Skin of body (tissue), 2 donors: ENCODE data around the gene IFNA5. TPM values are rescaled to one million over a fixed set of nuclear protein-coding genes. Genes with fewer than 3 reads are reported as not detected.

Source experiments
- DNase-seq: peaks from one replicate; lab custom pipeline; 2025; lab: John Stamatoyannopoulos, UW
- total RNA-seq: library from RNA; depleted of rRNA; stranded (reverse); fragments of >200 nt; gene quantifications from one replicate; pipeline ENCODE4 v1.2.3, GENCODE V29; 2014

Gene IFNA5
- not detected for total RNA-seq

DNA sequence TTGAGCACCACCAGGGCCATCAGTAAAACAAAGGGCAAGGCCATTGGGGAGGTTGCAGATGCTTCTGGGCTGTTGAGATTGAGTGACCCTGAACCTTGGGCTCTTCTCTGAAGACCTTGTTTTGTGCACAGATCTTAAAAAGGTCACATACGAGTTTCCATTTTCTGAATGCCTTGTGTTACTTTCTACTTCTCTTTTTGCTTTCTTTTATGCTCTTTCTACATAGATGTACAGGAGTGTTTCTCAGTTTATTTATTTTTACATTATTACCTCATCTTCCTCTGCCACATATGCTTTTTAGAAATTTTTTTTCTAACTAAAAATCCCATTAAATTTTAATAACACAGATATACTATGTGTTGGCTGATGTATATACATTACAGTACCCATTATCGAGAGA, at the start of gene IFNA5:
Gene IFNA5 (minus strand): TSS at position 101 of the 400 bp plus-strand sequence. CDS start 57 bp downstream, at position 44.
- no peak for DNase-seq

- no peak for DNase-seq
Measured at GRCh38 chr9:21350787-21351186, 45.7 kb upstream of the IFNA5 start, which contains the start of gene IFNA6. Gene IFNA6, minus strand, starts transcription at chr9:21350887. Its CDS starts 0 bp downstream, at chr9:21350887.

GRCh38 chr9:21348430-21348970, 43.4 kb upstream of the IFNA5 start:
- no peak for DNase-seq

GRCh38 chr9:21340735-21341134, 35.6 kb upstream of the IFNA5 start:
- DNase-seq, result no peak

- no peak for DNase-seq
Measured at GRCh38 chr9:21336457-21336856, 31.3 kb upstream of the IFNA5 start.

DNA sequence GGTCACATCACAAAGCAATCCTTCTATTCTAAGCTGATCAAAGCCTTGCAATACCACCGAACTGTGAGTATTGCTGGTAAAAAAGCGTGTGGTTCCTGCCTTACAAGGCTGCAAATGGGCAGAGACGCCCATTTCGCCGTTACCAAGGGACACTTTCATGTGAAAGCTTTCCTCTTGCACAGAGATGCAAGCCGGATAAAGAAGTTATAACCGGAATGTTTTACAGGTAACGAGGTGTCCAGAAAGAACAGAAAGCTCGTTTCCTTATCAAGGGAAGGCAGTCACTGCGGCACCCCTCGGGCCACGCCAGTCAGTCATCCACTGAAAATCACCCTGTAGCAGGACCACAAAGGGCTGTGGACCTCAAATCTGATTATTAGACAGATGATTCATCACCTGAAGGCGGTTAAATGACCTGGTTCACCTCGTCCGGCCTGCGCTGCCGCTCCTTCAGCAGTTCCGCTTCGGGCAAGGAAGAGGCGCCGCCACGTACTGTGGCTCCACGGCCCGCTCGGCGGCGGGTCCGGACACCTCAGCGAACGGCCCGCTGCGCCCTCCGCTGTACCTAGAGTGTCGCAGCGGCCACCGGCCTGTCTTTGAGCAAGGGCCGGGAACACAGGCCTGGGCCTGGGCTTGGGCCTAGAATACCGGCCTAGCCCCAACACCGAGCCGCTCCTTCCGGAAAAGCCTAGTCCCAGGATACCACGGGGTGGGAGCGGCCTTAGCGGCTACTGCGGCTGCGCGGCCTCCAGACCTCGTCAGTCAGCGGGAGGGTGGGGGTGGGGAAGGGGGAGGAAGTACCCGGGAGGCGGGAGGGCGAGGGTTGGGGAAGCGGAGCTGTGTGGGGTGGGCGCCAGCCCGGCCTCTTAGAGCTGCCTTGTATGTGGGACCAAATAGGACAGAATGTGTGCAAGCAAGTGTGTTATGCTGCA, 29.9 kb upstream of the IFNA5 start, which contains the start of gene KLHL9:
Gene KLHL9 (minus strand): TSS at position 704 of the 932 bp plus-strand sequence. CDS start 545 bp downstream, at position 159.
- peak; percentile 97 for DNase-seq

DNA sequence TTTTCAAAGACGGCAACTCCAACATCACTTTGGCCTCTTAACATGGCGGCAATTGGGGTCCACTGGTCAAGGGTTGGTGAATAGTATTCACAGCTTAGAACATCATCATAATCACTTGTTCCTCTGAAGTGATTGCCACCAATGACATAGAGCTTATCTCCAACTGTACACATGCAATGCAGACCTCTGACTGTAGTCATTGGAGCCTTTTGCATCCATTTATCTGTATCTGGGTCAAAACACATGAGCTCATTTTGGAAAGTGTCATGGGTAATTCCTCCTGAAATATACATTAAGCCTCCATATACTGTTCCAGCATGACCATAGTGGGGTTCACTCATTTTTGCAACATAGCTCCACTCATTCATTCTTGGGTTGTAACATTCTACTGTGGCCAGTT, 28.1 kb upstream of the IFNA5 start:
- DNase-seq, result no peak

DNA sequence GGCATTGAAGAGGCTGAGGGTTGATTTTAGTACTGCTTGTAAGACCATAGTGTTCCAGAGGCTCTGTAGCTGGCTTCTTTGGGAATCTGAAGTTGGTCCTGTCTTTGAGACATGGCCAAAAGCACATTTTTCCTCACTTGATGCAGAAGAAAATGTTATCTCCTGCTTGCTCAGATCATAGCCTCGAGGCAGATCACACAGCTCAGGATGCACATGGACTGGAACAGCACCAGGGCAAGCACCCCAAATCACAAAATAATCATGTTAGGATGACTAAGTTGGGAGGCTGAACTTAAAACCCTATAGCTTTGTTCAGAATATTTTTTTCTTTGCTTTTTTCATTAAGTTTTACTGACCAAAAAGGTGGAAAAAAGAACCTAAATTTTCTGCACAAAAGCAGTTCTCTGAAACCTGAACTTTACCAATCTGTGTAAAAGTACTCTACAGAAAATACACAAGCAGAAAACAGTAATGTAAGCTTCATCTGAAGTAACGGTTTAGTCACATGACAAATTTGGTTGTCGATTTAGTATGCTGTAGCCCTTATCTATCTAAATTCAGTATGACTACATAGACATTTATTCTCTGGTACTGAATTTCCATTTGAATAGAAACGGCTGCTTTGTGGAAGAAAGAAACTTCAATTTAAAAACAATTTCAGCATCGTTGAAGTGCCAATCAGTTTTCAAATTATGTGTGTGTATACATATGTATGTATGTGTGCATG, 26.7 kb upstream of the IFNA5 start:
- DNase-seq, result no peak

- peak; percentile 22 for DNase-seq
Measured at GRCh38 chr9:21326526-21327139, 21.5 kb upstream of the IFNA5 start.

- no peak for DNase-seq
Measured at GRCh38 chr9:21324047-21324446, 18.9 kb upstream of the IFNA5 start.

GRCh38 chr9:21322911-21323461, 17.9 kb upstream of the IFNA5 start:
- no peak for DNase-seq

DNA sequence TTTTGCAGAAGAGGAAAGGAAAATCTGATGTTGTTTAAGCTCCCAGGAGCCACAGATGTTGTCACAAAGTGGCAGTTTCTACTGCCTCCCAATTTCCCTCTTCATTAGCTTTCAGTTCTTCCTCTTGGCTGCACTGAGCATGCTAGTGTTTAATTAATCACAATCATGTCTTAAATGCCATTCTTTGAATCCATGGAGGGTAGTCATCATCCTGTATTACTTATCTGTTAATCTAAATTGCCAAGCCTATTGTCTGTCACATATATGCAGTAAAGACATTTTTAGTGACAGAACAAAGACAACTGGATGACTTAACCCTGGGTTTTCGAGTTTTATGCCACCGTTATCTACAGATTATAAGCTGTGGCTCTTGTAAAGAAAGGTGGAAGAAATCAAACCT, 15.4 kb upstream of the IFNA5 start:
- no peak for DNase-seq

DNA sequence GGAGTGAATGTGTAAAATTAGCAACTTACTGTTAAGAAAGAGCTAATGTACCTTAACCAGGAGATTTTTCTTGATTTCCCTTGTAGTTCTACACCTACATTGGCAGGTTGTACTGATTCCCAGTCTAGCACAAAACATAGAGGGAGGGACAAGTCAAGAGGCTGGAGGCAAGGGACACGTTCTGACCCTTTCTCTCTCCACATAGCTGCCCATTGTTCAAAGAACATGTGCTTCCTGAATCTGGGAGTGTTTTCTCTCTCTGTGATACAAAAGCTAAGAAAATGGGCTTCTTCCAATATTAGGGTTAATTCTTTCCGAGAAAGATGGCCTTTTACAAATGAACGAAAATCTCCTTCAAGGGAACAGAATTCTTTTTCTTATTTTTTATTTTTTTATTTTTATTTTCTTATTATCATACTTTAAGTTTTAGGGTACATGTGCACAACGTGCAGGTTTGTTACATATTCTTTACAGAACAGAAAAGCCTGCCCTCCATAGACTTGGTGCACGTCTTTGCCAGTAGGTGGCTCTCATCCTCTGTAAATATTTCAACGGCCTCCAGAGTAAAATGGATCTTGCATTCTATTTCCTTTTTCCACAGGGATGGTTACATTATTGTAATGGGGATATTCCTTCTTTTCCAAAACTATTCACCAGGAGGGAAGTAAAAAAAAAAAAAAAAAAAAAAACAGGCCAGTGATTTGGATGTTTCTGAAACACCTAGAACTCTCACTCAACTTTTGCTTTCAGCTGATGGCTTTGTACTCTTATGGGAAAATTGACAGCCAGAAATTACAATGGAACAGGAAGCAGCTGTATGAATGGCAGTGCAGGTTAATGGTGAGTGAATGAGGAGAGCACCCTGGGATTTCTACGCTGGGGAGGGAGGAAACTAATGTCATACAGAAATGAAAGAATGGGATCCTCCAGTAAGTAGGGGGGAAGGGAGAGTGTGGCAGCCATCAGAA, 13.1 kb upstream of the IFNA5 start:
- peak; percentile 12 for DNase-seq

- no peak for DNase-seq
Measured at GRCh38 chr9:21316860-21317259, 11.7 kb upstream of the IFNA5 start.

DNA sequence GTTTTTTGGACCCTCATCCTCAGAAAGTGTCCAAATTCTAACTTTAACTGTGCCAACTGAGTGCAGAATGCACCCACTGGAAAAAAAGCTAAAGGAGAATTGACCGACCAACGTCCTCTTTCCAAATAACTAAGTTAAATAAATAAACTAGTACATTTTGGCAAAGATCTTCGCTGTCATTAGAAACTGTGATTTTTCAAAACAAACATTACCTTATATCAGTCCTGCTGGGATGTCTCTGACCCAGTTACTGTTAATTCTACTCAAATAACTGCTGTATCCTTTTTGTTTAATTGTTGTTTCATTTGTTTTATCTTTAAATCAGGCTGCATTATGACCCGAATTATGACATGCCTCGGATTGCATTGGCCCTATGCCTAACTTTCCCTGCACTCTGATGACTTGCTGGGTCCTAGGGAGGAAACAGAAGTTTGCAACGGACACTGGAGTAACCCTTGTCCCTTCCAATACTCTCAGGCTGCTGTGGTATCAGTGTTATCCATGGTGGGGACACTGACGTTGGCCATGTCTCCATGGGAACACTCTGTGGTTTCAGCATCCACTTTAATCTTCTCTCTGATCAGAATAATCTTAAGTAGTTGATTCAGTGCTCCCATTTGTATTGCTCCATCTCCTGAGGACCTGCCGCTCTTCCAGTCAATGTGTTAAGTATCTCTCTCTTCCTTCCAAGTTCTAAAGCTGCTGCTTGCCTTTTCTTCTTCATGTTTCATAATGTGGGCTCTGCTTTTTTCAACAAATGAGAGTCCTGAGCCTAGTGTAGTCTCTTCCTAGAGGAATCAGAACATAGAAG, 11.1 kb upstream of the IFNA5 start:
- DNase-seq, result no peak

DNA sequence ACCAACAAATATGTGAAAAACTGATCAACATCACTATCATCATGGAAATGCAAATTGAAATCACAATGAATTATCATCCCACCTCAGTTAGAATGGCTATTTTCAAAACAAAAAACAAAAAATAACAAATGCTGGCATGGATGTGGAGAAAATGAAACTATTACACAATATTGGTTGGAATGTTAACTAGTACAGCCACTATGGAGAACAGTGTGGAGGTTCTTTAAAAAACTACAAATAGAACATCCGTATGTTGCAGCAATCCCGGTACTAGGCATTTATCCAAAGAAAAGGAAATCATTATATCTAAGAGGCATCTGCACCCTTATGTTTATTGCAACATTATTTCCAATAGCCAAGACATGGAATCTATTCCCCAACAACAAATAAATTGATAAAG, 9.0 kb upstream of the IFNA5 start:
- no peak for DNase-seq

- DNase-seq, result no peak
Measured at GRCh38 chr9:21311889-21312288, 6.8 kb upstream of the IFNA5 start.

- DNase-seq, result no peak
Measured at GRCh38 chr9:21295992-21296391, 9.1 kb downstream of the IFNA5 start.

DNA sequence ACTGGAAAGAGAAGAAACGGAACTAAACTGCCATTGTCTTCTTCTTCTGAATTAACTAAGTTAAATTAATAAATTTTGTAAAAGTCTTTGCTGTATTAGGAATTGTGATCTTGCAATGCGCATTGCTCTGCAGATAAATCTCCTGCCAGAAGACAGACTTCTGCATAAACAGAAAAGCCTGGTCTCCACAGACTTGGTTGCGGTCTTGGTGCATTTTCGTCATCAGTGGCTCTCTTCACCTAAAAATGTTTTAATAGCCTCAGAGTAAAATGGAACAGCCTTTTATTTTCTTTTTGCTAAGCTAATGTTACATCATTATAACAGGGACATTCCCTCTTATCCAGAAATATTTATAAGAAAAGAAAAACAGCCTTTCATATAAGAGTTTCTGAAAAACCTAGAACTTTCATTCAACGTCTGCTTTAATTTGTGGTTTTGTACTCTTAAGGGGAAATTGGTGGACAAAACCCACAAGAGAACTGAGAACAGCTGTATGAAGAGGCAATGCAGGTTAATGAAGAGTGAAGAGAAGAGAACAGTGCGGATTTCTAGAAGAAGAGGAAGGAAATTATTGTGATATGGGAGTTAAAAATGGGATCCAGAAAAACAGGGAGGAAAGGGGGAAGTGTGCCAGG, 10.1 kb downstream of the IFNA5 start:
- no peak for DNase-seq
